IMR-90 (cell line): ENCODE data around the gene FARS2. TPM values are rescaled to one million over a fixed set of nuclear protein-coding genes. Genes with fewer than 3 reads are reported as not detected.

Experiments used
- ATAC-seq: fragments of 200-7000 bp; cut with Tn5 transposase; 2 replicates; pipeline ENCODE4 v1.9.1; 2020; ENCODE audit warnings: low read depth, mild to moderate bottlenecking, moderate library complexity
- BruUV-seq: library from RNA; stranded (reverse); fragments of 400-500 nt; replicated peaks from 2 replicates; lab custom pipeline; 2021; lab: Mats Ljungman, UMichigan
- CTCF ChIA-PET: fragments of 300-600 bp; formaldehyde crosslinking; extraction: SDS; loops from one replicate; lab custom pipeline; 2021; ENCODE audit warnings: antibody characterized with exemption; lab: Yijun Ruan, JAX
- POLR2A ChIA-PET: fragments of 300-600 bp; sonication (Branson Sonifier 250); formaldehyde crosslinking; loops from one replicate; lab custom pipeline; 2022; ENCODE audit warnings: antibody characterized with exemption; ENCODE audit not compliant: unreplicated experiment; lab: Charles Lee
- DNase-seq: peaks from one replicate; pipeline ENCODE4 v3.0.0; 2013
- H2AFZ ChIP-seq: replicated peaks from 2 replicates; pipeline ENCODE3; 2013; ENCODE audit warnings: low read length, mild to moderate bottlenecking; ENCODE audit not compliant: poor library complexity
- H2AK5ac ChIP-seq: 2 replicates; pipeline ENCODE4 v1.6.1; 2013; ENCODE audit warnings: low read depth, low read length, inconsistent platforms
- H2AK9ac ChIP-seq: replicated peaks from 2 replicates; pipeline ENCODE3; 2013; ENCODE audit warnings: mild to moderate bottlenecking, low read depth, low read length, moderate library complexity; ENCODE audit not compliant: poor library complexity
- H2BK120ac ChIP-seq: 2 replicates; pipeline ENCODE4 v1.6.1; 2013; ENCODE audit warnings: low read depth, low read length, inconsistent platforms
- H2BK15ac ChIP-seq: 3 replicates; pipeline ENCODE4 v1.6.1; 2013; ENCODE audit warnings: low read depth, low read length, inconsistent platforms
- H2BK20ac ChIP-seq: 2 replicates; pipeline ENCODE4 v1.6.1; 2013; ENCODE audit warnings: low read depth, mild to moderate bottlenecking, inconsistent platforms, low read length, moderate library complexity
- H2BK5ac ChIP-seq: 2 replicates; pipeline ENCODE4 v1.6.1; 2013; ENCODE audit warnings: mild to moderate bottlenecking, low read depth, low read length, inconsistent platforms; ENCODE audit not compliant: poor library complexity, severe bottlenecking
- H3K14ac ChIP-seq: replicated peaks from 2 replicates; pipeline ENCODE4 v1.6.1; 2013; ENCODE audit warnings: low read depth, low read length, inconsistent platforms
- H3K18ac ChIP-seq: 2 replicates; pipeline ENCODE4 v1.6.1; 2013; ENCODE audit warnings: low read depth, low read length, control low read depth
- H3K23ac ChIP-seq: 2 replicates; pipeline ENCODE4 v1.6.1; 2013; ENCODE audit warnings: low read depth, low read length, inconsistent platforms
- H3K27ac ChIP-seq: 2 replicates; pipeline ENCODE4 v1.5.1; 2013; ENCODE audit warnings: mild to moderate bottlenecking, control low read depth, low read length; ENCODE audit not compliant: insufficient read depth
- H3K27me3 ChIP-seq: 2 replicates; pipeline ENCODE4 v1.6.1; 2013; ENCODE audit warnings: low read length; ENCODE audit not compliant: control insufficient read depth, insufficient read depth
- H3K36me3 ChIP-seq: 2 replicates; pipeline ENCODE4 v1.6.1; 2013; ENCODE audit warnings: low read length, mixed read lengths; ENCODE audit not compliant: control insufficient read depth, insufficient read depth
- H3K4ac ChIP-seq: 2 replicates; pipeline ENCODE4 v1.6.1; 2013; ENCODE audit warnings: low read depth, low read length, inconsistent platforms
- H3K4me1 ChIP-seq: 2 replicates; pipeline ENCODE4 v1.6.1; 2013; ENCODE audit warnings: low read length, mixed read lengths; ENCODE audit not compliant: control insufficient read depth, insufficient read depth
- H3K4me2 ChIP-seq: 2 replicates; pipeline ENCODE4 v1.6.1; 2013; ENCODE audit warnings: low read depth, mild to moderate bottlenecking, control low read depth, low read length, moderate library complexity
- H3K4me3 ChIP-seq: 2 replicates; pipeline ENCODE4 v1.5.1; 2013; ENCODE audit warnings: low read depth, mild to moderate bottlenecking, control low read depth, low read length, moderate library complexity; ENCODE audit not compliant: insufficient read depth
- H3K56ac ChIP-seq: 2 replicates; pipeline ENCODE4 v1.6.1; 2013; ENCODE audit warnings: low read length, inconsistent platforms; ENCODE audit not compliant: insufficient read depth; ENCODE audit errors: extremely low read depth
- H3K79me1 ChIP-seq, 2 experiments: 2 replicates each; pipeline ENCODE4 v1.6.1; 2013; ENCODE audit warnings: low read length in 2 of 2, inconsistent platforms in 1 of 2, low read depth in 1 of 2
- H3K9ac ChIP-seq: 2 replicates; pipeline ENCODE4 v1.6.1; 2013; ENCODE audit warnings: low read depth, low read length, control low read depth
- H3K9me1 ChIP-seq: 2 replicates; pipeline ENCODE4 v1.6.1; 2013; ENCODE audit warnings: low read length, inconsistent platforms; ENCODE audit not compliant: insufficient read depth
- H3K9me3 ChIP-seq: 2 replicates; pipeline ENCODE4 v1.6.1; 2013; ENCODE audit warnings: low read length; ENCODE audit not compliant: control insufficient read depth, insufficient read depth
- H4K20me1 ChIP-seq: 2 replicates; pipeline ENCODE4 v1.6.1; 2013; ENCODE audit warnings: low read length, inconsistent platforms; ENCODE audit not compliant: insufficient read depth
- H4K5ac ChIP-seq: 2 replicates; pipeline ENCODE4 v1.6.1; 2013; ENCODE audit warnings: mild to moderate bottlenecking, low read depth, low read length, control low read depth
- H4K8ac ChIP-seq, 2 experiments: 2 replicates each; pipeline ENCODE4 v1.6.1; 2013; ENCODE audit warnings: low read depth in 2 of 2, low read length in 2 of 2, control low read depth in 1 of 2, inconsistent platforms in 1 of 2
- H4K91ac ChIP-seq: 2 replicates; pipeline ENCODE4 v1.6.1; 2013; ENCODE audit warnings: low read depth, low read length, inconsistent platforms; ENCODE audit not compliant: insufficient read depth
- CEBPB ChIP-seq: IDR thresholded peaks from 2 replicates; pipeline ENCODE4 v1.6.1; 2012; ENCODE audit warnings: low read depth, low read length, improper control_type of control experiment
- CHD1 ChIP-seq: IDR thresholded peaks from 2 replicates; pipeline ENCODE4 v1.6.1; 2012; ENCODE audit warnings: low read depth, low read length, improper control_type of control experiment
- FOS ChIP-seq: fragments of 150-350 bp; IDR thresholded peaks from 2 replicates; pipeline ENCODE4 v1.6.1; 2016; ENCODE audit warnings: low read depth, low read length
- MAFK ChIP-seq: IDR thresholded peaks from 2 replicates; pipeline ENCODE4 v1.6.1; 2012; ENCODE audit warnings: low read depth, low read length, improper control_type of control experiment
- MAZ ChIP-seq: IDR thresholded peaks from 2 replicates; pipeline ENCODE4 v1.6.1; 2012; ENCODE audit warnings: low read depth, mild to moderate bottlenecking, low read length, improper control_type of control experiment, moderate library complexity, borderline replicate concordance
- MXI1 ChIP-seq: IDR thresholded peaks from 2 replicates; pipeline ENCODE4 v1.6.1; 2012; ENCODE audit warnings: low read depth, mild to moderate bottlenecking, low read length, moderate library complexity, borderline replicate concordance
- NFE2L2 ChIP-seq: fragments of 150-350 bp; IDR thresholded peaks from 2 replicates; pipeline ENCODE4 v1.6.1; 2016; ENCODE audit warnings: low read depth, mild to moderate bottlenecking, low read length
- POLR2A ChIP-seq: IDR thresholded peaks from 2 replicates; pipeline ENCODE4 v1.6.1; 2012; ENCODE audit warnings: mild to moderate bottlenecking, low read depth, low read length
- RAD21 ChIP-seq: IDR thresholded peaks from 2 replicates; pipeline ENCODE4 v1.6.1; 2012; ENCODE audit warnings: low read length, improper control_type of control experiment
- RCOR1 ChIP-seq: IDR thresholded peaks from 2 replicates; pipeline ENCODE4 v1.6.1; 2012; ENCODE audit warnings: mild to moderate bottlenecking, low read length, improper control_type of control experiment; ENCODE audit not compliant: insufficient replicate concordance
- RFX5 ChIP-seq: IDR thresholded peaks from 2 replicates; pipeline ENCODE4 v1.8.0; 2012; ENCODE audit warnings: low read depth, mild to moderate bottlenecking, low read length, moderate library complexity
- SMC3 ChIP-seq: fragments of 150-350 bp; IDR thresholded peaks from 2 replicates; pipeline ENCODE4 v1.6.1; 2016; ENCODE audit warnings: low read depth, mild to moderate bottlenecking, antibody characterized with exemption, low read length, moderate library complexity
- WGBS, 2 experiments: methylation state at CpG; one replicate each; pipeline versions ENCODE4 v1.1.5 to v1.1.7; 2013; ENCODE audit warnings: missing lambda C conversion rate in 2 of 2; ENCODE audit not compliant: insufficient read length in 1 of 2; ENCODE audit errors: extremely low coverage in 2 of 2; 5-methylcytosine and 5-hydroxymethylcytosine counted together
- dilution Hi-C: fragments of 300-500 bp; cut with HindIII; formaldehyde crosslinking; loops from one replicate; pipeline ENCODE4 v1.14.3; 2018; ENCODE audit warnings: low sequenced_read_pairs; ENCODE audit not compliant: unreplicated experiment
- in situ Hi-C: fragments of 300-500 bp; cut with MboI; formaldehyde crosslinking; loops from 3 replicates; pipeline ENCODE4 v1.14.3; 2019; ENCODE audit warnings: low sequenced_read_pairs, inconsistent platforms, mixed read lengths
- intact Hi-C: fragments of 100-400 bp; cut with micrococcal nuclease; formaldehyde crosslinking; loops from 2 replicates; pipeline ENCODE4 v1.10.0; 2022
- polyA plus RNA-seq, 3 experiments: library from polyadenylated mRNA; depleted of rRNA; stranded (reverse); fragments of >200 nt; gene quantifications; 2 replicates each; pipeline ENCODE4 v1.2.3, GENCODE V29; 2012; ENCODE audit warnings: low replicate concordance in 1 of 3
- total RNA-seq: library from RNA; depleted of rRNA; stranded (reverse); fragments of >200 nt; gene quantifications from 2 replicates; pipeline ENCODE4 v1.2.3, GENCODE V29; 2012
- TF ChIP-seq, protein P1 (sequence below): fragments of 150-350 bp; IDR thresholded peaks from 2 replicates; pipeline ENCODE4 v1.6.1; 2017; ENCODE audit warnings: mild to moderate bottlenecking, antibody characterized with exemption, low read length, low read depth
- TF ChIP-seq, protein P2 (sequence below): conservative IDR thresholded peaks from 2 replicates; pipeline ENCODE4 v1.5.1; 2012; ENCODE audit warnings: mild to moderate bottlenecking, low read depth, low read length, improper control_type of control experiment
- TF ChIP-seq, protein P3 (sequence below): fragments of 150-350 bp; IDR thresholded peaks from 2 replicates; pipeline ENCODE4 v1.6.1; 2016; ENCODE audit warnings: low read depth, mild to moderate bottlenecking, low read length, moderate library complexity, borderline replicate concordance

Gene FARS2
- total and polyA plus RNA-seq, 2 of the 4 experiments (the other 2 are of a cell fraction): 12.1 to 28.9 TPM

DNA sequence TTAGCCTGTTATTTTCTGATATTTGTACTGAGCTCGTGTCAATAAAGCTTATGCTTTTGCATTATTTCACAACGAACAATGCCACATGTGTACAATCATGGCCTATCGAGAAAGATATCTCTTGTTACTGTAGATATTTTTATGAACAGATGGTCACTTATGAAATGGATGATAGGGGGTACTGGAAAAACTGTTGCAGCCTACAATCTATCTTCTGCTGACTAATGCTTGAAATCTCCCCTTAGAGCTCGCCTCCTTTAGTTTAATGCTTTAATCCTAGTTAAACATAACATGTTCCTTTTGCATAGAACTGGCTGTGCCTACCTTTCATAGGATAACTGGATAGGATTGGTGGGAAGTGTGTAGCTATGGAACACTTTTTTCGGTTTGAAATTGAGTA, 296.2 kb downstream of the FARS2 start:
- ATAC-seq: no peak

More for the DNA sequence above, 296.2 kb downstream of the FARS2 start:
- dilution Hi-C loops: no loop called here
- H3K9ac ChIP-seq: no peak overlapping the region
- H3K4me3 ChIP-seq: no peak overlapping the region
- H2BK5ac ChIP-seq: no peak overlapping the region
- no CpG with 5 or more reads among the region's 5 CpGs for WGBS, 2 experiments
- H3K36me3 ChIP-seq: no peaks in the 10 kb centered on the region
- no peak for DNase-seq
- no peak overlapping the region for H3K27ac ChIP-seq
- BruUV-seq: no TSS peak
- H3K9me3 ChIP-seq: no peaks in the 10 kb centered on the region
- no peak overlapping the region for H2AK9ac ChIP-seq
- no peak overlapping the region for H3K4me2 ChIP-seq
- no peak overlapping the region for H2BK20ac ChIP-seq
- 0 out of 4 replicates have a peak, but pooled peaks cover 0 to 5% of the 10 kb centered on the region in 2 experiments for H3K79me1 ChIP-seq
- POLR2A ChIA-PET: no interaction called here
- no peak overlapping the region for H3K56ac ChIP-seq
- H2BK120ac ChIP-seq: no peak overlapping the region
- no peak overlapping the region for H3K14ac ChIP-seq
- TF ChIP-seq FOS: no peak
- no peak for TF ChIP-seq RFX5
- no peak for TF ChIP-seq CEBPB
- TF ChIP-seq, protein P1, sequence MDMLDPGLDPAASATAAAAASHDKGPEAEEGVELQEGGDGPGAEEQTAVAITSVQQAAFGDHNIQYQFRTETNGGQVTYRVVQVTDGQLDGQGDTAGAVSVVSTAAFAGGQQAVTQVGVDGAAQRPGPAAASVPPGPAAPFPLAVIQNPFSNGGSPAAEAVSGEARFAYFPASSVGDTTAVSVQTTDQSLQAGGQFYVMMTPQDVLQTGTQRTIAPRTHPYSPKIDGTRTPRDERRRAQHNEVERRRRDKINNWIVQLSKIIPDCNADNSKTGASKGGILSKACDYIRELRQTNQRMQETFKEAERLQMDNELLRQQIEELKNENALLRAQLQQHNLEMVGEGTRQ: no peak
- TF ChIP-seq, protein P2, sequence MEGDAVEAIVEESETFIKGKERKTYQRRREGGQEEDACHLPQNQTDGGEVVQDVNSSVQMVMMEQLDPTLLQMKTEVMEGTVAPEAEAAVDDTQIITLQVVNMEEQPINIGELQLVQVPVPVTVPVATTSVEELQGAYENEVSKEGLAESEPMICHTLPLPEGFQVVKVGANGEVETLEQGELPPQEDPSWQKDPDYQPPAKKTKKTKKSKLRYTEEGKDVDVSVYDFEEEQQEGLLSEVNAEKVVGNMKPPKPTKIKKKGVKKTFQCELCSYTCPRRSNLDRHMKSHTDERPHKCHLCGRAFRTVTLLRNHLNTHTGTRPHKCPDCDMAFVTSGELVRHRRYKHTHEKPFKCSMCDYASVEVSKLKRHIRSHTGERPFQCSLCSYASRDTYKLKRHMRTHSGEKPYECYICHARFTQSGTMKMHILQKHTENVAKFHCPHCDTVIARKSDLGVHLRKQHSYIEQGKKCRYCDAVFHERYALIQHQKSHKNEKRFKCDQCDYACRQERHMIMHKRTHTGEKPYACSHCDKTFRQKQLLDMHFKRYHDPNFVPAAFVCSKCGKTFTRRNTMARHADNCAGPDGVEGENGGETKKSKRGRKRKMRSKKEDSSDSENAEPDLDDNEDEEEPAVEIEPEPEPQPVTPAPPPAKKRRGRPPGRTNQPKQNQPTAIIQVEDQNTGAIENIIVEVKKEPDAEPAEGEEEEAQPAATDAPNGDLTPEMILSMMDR: no peak
- no peak for TF ChIP-seq POLR2A
- no peak for TF ChIP-seq SMC3
- TF ChIP-seq MAFK: no peak
- TF ChIP-seq RCOR1: no peak
- TF ChIP-seq CHD1: no peak
- TF ChIP-seq MXI1: no peak
- TF ChIP-seq, protein P3, sequence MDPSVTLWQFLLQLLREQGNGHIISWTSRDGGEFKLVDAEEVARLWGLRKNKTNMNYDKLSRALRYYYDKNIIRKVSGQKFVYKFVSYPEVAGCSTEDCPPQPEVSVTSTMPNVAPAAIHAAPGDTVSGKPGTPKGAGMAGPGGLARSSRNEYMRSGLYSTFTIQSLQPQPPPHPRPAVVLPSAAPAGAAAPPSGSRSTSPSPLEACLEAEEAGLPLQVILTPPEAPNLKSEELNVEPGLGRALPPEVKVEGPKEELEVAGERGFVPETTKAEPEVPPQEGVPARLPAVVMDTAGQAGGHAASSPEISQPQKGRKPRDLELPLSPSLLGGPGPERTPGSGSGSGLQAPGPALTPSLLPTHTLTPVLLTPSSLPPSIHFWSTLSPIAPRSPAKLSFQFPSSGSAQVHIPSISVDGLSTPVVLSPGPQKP: no peak
- no peak for TF ChIP-seq MAZ
- TF ChIP-seq NFE2L2: no peak
- TF ChIP-seq RAD21: no peak
- H4K5ac ChIP-seq: no peak overlapping the region
- H3K9me1 ChIP-seq: no peaks in the 10 kb centered on the region
- no peak overlapping the region for H4K8ac ChIP-seq
- H3K18ac ChIP-seq: no peak overlapping the region
- no peak overlapping the region for H2AK5ac ChIP-seq
- no peaks in the 10 kb centered on the region for H3K27me3 ChIP-seq
- no peak overlapping the region for H4K91ac ChIP-seq
- no peak overlapping the region for H2AFZ ChIP-seq
- intact Hi-C loops: no loop called here
- no peaks in the 10 kb centered on the region for H4K20me1 ChIP-seq
- H3K4me1 ChIP-seq: no peaks in the 10 kb centered on the region
- in situ Hi-C loops: no loop called here
- no peak overlapping the region for H3K23ac ChIP-seq
- H2BK15ac ChIP-seq: no peak overlapping the region
- H3K4ac ChIP-seq: no peak overlapping the region
- CTCF ChIA-PET: no interaction called here
